Ovary (tissue), 9 donors: ENCODE results near the gene CRACR2B. TPM values are rescaled to one million over a fixed set of nuclear protein-coding genes. Genes with fewer than 3 reads are reported as not detected.

Experiments used
- DNase-seq, 5 donors: peaks; one replicate each; pipeline ENCODE4 v3.0.0-alpha.2; 2019 to 2020
- H3K27ac ChIP-seq, 2 donors: fragments of 200-600 bp; one replicate each; pipeline versions ENCODE4 v1.5.1 to v1.8.0; 2019 to 2022
- H3K27me3 ChIP-seq: fragments of 200-600 bp; one replicate; pipeline ENCODE4 v1.8.0; 2022
- H3K36me3 ChIP-seq: fragments of 200-600 bp; sonication (generic); one replicate; pipeline ENCODE4 v1.5.1; 2019
- H3K4me1 ChIP-seq: one replicate; pipeline ENCODE4 v1.8.1; 2013; ENCODE audit warnings: mild to moderate bottlenecking, moderate library complexity; ENCODE audit not compliant: insufficient read depth
- H3K4me3 ChIP-seq: fragments of 200-600 bp; sonication (generic); one replicate; pipeline ENCODE4 v1.5.1; 2017
- H3K9me3 ChIP-seq, 2 donors: fragments of 200-600 bp in 1 of 2; sonication (generic) in 1 of 2; one replicate each; pipeline versions ENCODE4 v1.5.1 to v1.8.1; 2013 to 2019; ENCODE audit warnings: mild to moderate bottlenecking in 1 of 2, moderate library complexity in 1 of 2
- EP300 ChIP-seq: sonication (generic); formaldehyde crosslinking; IDR thresholded peaks from one replicate; pipeline ENCODE4 v1.6.1; 2017; ENCODE audit warnings: antibody characterized with exemption
- POLR2A ChIP-seq: fragments of 450-650 bp; IDR thresholded peaks from one replicate; pipeline ENCODE4 v1.6.1; 2017; ENCODE audit warnings: antibody characterized with exemption, mild to moderate bottlenecking, moderate library complexity
- WGBS, 3 donors: extraction: QIAGEN DNeasy Blood & Tissue Kit in 1 of 3; methylation state at CpG; one replicate each; pipeline versions ENCODE4 v1.1.5 to v1.1.7; 2013 to 2017; 5-methylcytosine and 5-hydroxymethylcytosine counted together
- intact Hi-C, 4 donors: fragments of 100-400 bp; cut with DNase I; formaldehyde crosslinking; loops; one replicate each; pipeline versions ENCODE4 v1.11.0 to v1.15.1; 2022 to 2023
- polyA plus RNA-seq, 2 donors: library from polyadenylated mRNA; stranded (reverse); fragments of 200-250 nt in 1 of 2; fragments of 350-450 nt in 1 of 2; fragmentation: Illumina TruSeq in 1 of 2; extraction: RNeasy Lipid Tissue Mini Kit (QIAGEN cat#74804) in 1 of 2; gene quantifications; one replicate each; pipeline ENCODE4 v1.2.3, GENCODE V29; 2013 to 2014
- total RNA-seq, 7 donors: library from RNA; depleted of rRNA in 2 of 7; stranded (reverse); fragments of >200 nt in 2 of 7; fragmentation: NEBNext Ultra II Directional in 3 of 7; extraction: Animal tissue kit (Norgen Biotek cat#: 25700) in 3 of 7; gene quantifications; one replicate each; pipeline versions ENCODE4 v1.1.0 to v1.2.4, GENCODE V29; 2016 to 2023
- TF ChIP-seq, protein P1 (sequence below), 3 donors: fragments of 450-650 bp in 2 of 3; fragments of 200-600 bp in 1 of 3; IDR thresholded peaks; one replicate each; pipeline versions ENCODE4 v1.5.1 to v1.8.0; 2016 to 2022; ENCODE audit warnings: antibody characterized with exemption in 3 of 3, mild to moderate bottlenecking in 1 of 3
- donor health status: DM: no; HTN: no; CAD: no; lungs with moderate emphysema.
- donor health status: DM: no; HTN: no; CAD: no.
- donor health status: Bipolar disorder and iron deficiency.
- donor health status: DM: yes; HTN: yes; CAD: no.
- donor health status: DM: no; HTN: no; CAD: no.
- donor health status: DM: yes; HTN: yes; CAD: no.

Gene CRACR2B
- total and polyA plus RNA-seq, 9 donors: 0.18 to 6.5 (median 3.9) TPM

DNA sequence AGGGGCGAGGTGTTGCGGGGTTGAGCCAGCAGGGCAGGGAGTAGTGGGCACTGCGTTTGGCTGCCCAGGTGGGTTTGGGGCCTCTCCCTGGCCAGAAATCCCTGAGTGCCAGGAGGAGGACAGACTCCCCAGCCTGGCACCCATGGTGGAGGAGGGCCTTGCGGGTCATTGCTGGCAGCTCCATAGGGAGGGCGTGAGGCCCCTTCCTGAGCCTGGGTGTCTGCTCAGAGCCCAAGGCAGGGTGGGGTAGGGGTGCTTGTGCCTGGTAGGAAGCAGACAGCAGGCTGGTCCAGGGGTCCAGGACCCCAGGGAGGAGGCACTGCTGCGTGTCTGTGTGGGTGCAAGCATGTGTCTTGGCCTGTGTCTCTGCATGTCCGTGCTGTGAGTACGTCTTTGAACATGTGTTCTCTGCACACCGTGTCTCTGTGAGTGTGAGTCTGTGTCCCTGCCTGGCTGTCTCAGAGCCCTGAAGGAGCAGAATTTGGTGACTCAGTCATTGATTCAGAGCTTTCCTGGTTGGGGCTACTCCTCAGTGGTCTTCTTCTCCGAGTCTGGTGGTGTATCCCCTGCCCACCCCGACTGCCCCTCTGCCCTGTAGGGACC, 18.9 kb downstream of the CRACR2B start:
- TF ChIP-seq, protein P1, sequence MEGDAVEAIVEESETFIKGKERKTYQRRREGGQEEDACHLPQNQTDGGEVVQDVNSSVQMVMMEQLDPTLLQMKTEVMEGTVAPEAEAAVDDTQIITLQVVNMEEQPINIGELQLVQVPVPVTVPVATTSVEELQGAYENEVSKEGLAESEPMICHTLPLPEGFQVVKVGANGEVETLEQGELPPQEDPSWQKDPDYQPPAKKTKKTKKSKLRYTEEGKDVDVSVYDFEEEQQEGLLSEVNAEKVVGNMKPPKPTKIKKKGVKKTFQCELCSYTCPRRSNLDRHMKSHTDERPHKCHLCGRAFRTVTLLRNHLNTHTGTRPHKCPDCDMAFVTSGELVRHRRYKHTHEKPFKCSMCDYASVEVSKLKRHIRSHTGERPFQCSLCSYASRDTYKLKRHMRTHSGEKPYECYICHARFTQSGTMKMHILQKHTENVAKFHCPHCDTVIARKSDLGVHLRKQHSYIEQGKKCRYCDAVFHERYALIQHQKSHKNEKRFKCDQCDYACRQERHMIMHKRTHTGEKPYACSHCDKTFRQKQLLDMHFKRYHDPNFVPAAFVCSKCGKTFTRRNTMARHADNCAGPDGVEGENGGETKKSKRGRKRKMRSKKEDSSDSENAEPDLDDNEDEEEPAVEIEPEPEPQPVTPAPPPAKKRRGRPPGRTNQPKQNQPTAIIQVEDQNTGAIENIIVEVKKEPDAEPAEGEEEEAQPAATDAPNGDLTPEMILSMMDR (IDR thresholded peaks at IDR 0.05): no peak
- TF ChIP-seq EP300: no peak
- TF ChIP-seq POLR2A: no peak
- Histone ChIP-seq H3K27ac (peak overlapping the region; percentile 74 to 92), H3K27me3 (no peaks in the 10 kb centered on the region), H3K36me3 (no peaks in the 10 kb centered on the region), H3K4me3 (no peak overlapping the region), H3K9me3 (no peaks in the 10 kb centered on the region), H3K4me1 (peaks cover 31% of the 10 kb centered on the region)
- intact Hi-C loops: loop anchor here in 1 of 4 donors (10.0 kb wide), 1 partner anchor 618 kb away; no protein-coding TSS in a partner anchor
- WGBS, 3 donors: 77 to 83% (median 81%) methylated on average over 11 of the region's 11 CpGs
- no peak for DNase-seq

DNA sequence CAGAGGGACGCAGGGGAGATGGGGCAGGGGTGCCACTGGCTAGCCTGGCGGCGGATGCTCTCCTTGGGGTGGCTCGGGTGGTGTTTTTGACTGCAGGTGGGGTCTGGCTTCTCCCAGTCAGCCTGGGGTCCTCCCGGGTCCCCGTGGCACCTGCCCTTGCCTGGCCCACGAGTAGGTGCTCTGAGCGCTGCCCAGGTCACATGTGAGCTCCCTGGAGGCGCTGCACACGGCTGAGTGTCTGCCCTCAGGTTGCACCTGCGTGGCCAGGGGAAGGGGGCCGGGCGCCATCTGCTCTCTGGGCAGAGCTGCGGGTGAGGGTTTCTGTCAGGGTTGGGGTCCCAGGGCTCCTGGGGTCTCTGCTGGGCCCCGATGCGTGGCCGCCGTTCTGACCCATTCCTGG, 20.2 kb downstream of the CRACR2B start:
- WGBS, 3 donors: 88 to 96% (median 89%) methylated on average over 11 to 18 of the region's 18 CpGs
- DNase-seq: no peak
- no peak overlapping the region for H3K27ac ChIP-seq
- TF ChIP-seq POLR2A (no peak), EP300 (no peak)
- TF ChIP-seq, protein P1 (IDR thresholded peaks at IDR 0.05): no peak
- H3K27me3 ChIP-seq: no peaks in the 10 kb centered on the region
- H3K4me1 ChIP-seq: peaks cover 31% of the 10 kb centered on the region
- no peaks in the 10 kb centered on the region for H3K9me3 ChIP-seq
- no peaks in the 10 kb centered on the region for H3K36me3 ChIP-seq
- intact Hi-C loops: loop anchor here in 1 of 4 donors (10.0 kb wide), 1 partner anchor 617 kb away; no protein-coding TSS in a partner anchor
- H3K4me3 ChIP-seq: no peak overlapping the region

DNA sequence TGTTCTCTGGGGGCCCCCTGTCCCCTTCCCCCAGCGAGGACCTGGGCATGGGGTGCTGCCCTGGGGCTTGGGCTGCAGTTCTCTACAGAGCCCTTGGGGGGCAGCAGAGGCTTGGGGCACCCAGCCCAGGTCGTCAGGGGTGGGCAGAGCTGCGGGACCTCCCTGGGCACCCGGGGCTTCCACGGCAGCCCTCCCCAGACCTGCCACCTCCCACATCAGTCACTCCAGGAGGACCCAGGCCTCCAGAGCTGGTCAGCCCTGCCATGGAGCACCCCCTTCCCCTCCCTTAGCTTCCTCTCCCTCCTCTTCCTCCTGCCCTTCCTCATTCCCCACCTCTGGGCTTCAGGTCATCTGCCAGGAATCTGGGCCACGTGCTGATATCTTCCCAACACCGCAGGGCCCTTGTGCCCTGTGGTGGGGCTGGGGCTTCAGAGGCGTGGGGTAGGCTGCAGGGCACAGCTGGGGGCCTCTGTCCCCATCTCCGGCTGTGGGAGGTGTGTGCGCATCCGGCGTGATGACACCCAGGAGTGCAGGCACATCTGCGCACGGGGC, 20.7 kb downstream of the CRACR2B start:
- peak in 4 of 5 donors; percentile 46 to 73 (median 63) for DNase-seq
- 38 to 47% (median 39%) methylated on average over 13 to 14 of the region's 14 CpGs for WGBS, 3 donors
- intact Hi-C loops: loop anchor here in 1 of 4 donors (10.0 kb wide), 1 partner anchor 616 kb away; no protein-coding TSS in a partner anchor
- Histone ChIP-seq H3K4me1 (peaks cover 31% of the 10 kb centered on the region), H3K4me3 (no peak overlapping the region), H3K27me3 (no peaks in the 10 kb centered on the region), H3K27ac (peak overlapping the region in 1 of 2 donors; percentile 39), H3K36me3 (no peaks in the 10 kb centered on the region), H3K9me3 (no peaks in the 10 kb centered on the region)
- no peak for TF ChIP-seq POLR2A
- TF ChIP-seq, protein P1 (IDR thresholded peaks at IDR 0.05): peak; percentile 72 to 81 (median 80)

DNA sequence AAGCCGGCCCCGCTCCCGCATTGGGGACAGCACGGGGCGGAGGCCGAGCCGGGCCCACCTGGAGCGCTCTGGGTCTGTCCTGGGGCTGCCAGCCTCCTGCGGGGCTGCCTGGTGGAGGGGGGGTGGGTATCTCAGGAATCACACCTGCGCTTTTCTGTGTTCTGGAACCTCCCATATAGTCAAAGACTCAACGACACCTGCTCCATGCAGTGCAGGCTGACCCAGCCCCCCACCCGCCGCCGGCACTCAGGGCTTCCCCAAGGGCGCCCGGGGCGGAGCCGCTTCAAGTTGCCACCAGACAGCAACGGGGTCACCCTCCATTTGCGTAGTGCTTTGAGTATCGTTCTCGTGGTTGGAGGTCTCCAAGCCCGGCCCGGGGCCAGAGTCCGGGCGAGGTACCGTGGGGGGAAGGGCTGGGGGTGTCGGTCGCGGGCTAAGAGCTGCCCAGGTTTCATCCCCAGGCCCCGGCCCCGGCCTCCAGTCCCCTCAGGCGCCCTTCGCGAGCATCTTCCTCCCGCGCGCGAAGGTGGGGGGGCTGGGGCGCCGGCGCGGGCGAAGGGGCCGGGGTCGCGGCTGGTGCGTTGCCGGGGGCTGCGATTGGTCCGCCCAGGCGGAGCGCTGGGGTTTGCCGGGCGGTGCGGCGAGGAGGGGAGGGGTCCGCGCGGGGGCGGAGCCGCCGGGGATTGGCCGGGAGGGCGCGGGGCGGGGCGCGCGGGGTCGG, 21.5 kb downstream of the CRACR2B start:
- WGBS, 3 donors: 5 to 17% (median 5%) methylated on average over 21 to 71 of the region's 71 CpGs
- TF ChIP-seq EP300: no peak
- no peak for TF ChIP-seq POLR2A
- TF ChIP-seq, protein P1 (IDR thresholded peaks at IDR 0.05): no peak
- intact Hi-C loops: loop anchor here in 1 of 4 donors (10.0 kb wide), 1 partner anchor 616 kb away; no protein-coding TSS in a partner anchor
- Histone ChIP-seq H3K9me3 (no peaks in the 10 kb centered on the region), H3K27me3 (no peaks in the 10 kb centered on the region), H3K27ac (no peak overlapping the region), H3K4me3 (peak overlapping the region; percentile 34), H3K4me1 (peaks cover 28% of the 10 kb centered on the region), H3K36me3 (no peaks in the 10 kb centered on the region)
- peak in 3 of 5 donors; percentile 61 to 77 (median 77) for DNase-seq
